CD4-positive, alpha-beta T cell treated with Interleukin-1 beta for 1 hour (primary cell): ENCODE results near the gene GRM1.

Source experiments
- DNase-seq, 2 donors: peaks; one replicate each; pipeline ENCODE4 v3.0.0-alpha.2; 2020 to 2022

GRM1 gene

GRCh38 chr6:146028851-146029572 is at the start of gene GRM1:
GRM1 (plus strand) TSS chr6:146029062; CDS start chr6:146029518, 456 bp downstream.
- no peak for DNase-seq

GRCh38 chr6:146009338-146009737 is 19.5 kb upstream of the GRM1 start:
- DNase-seq: no peak

GRCh38 chr6:146014233-146014632 is 14.6 kb upstream of the GRM1 start:
- no peak for DNase-seq

- no peak for DNase-seq
Measured at GRCh38 chr6:146017672-146018071, 11.2 kb upstream of the GRM1 start.

GRCh38 chr6:146026873-146027272 is 2.0 kb upstream of the GRM1 start:
- DNase-seq: no peak

- no peak for DNase-seq
Measured at GRCh38 chr6:146027586-146028251, 1.1 kb upstream of the GRM1 start.

- DNase-seq: peak in 1 of 2 donors; percentile 6
Measured at GRCh38 chr6:146028252-146028795, 538 bp upstream of the GRM1 start.

GRCh38 chr6:146029573-146030184 is 817 bp downstream of the GRM1 start:
- DNase-seq: no peak

- no peak for DNase-seq
Measured at GRCh38 chr6:146032387-146032786, 3.5 kb downstream of the GRM1 start.

- no peak for DNase-seq
Measured at GRCh38 chr6:146040360-146040759, 11.5 kb downstream of the GRM1 start.

GRCh38 chr6:146041282-146041681 is 12.4 kb downstream of the GRM1 start:
- DNase-seq: no peak

- DNase-seq: no peak
Measured at GRCh38 chr6:146047371-146047770, 18.5 kb downstream of the GRM1 start.

- DNase-seq: no peak
Measured at GRCh38 chr6:146050168-146050567, 21.3 kb downstream of the GRM1 start.

GRCh38 chr6:146056506-146056905 is 27.6 kb downstream of the GRM1 start:
- no peak for DNase-seq

GRCh38 chr6:146065690-146066089 is 36.8 kb downstream of the GRM1 start:
- DNase-seq: no peak

- DNase-seq: no peak
Measured at GRCh38 chr6:146066506-146066905, 37.6 kb downstream of the GRM1 start.

GRCh38 chr6:146071781-146072180 is 42.9 kb downstream of the GRM1 start:
- DNase-seq: no peak

GRCh38 chr6:146077992-146078391 is 49.1 kb downstream of the GRM1 start:
- DNase-seq: no peak

GRCh38 chr6:146087386-146087785 is 58.5 kb downstream of the GRM1 start:
- DNase-seq: no peak

GRCh38 chr6:146090474-146090873 is 61.6 kb downstream of the GRM1 start:
- no peak for DNase-seq

- no peak for DNase-seq
Measured at GRCh38 chr6:146092961-146093686, 64.3 kb downstream of the GRM1 start.

GRCh38 chr6:146095481-146095880 is 66.6 kb downstream of the GRM1 start:
- DNase-seq: no peak

GRCh38 chr6:146097586-146097985 is 68.7 kb downstream of the GRM1 start:
- DNase-seq: no peak
